Astrocyte of the cerebellum (primary cell): ENCODE measurements around the gene LYSET.
"Not testable (repeated sequence)": the region's sequence is repeated elsewhere in the genome, so short reads cannot be mapped to it uniquely, and the experiment has no call there.

Experiments used
- DNase-seq: peaks from one replicate; pipeline ENCODE4 v3.0.0-alpha.2; 2011; ENCODE audit warnings: low read depth
- H3K4me3 ChIP-seq: 2 replicates; pipeline ENCODE4 v1.5.1; 2011; ENCODE audit warnings: mild to moderate bottlenecking, low read depth, low read length, moderate library complexity
- CTCF ChIP-seq: IDR thresholded peaks from 2 replicates; pipeline ENCODE4 v1.5.1; 2012; ENCODE audit warnings: low read length, low read depth, moderate library complexity, mild to moderate bottlenecking; ENCODE audit errors: missing control alignments
- in situ Hi-C: cut with HindIII; loops from 2 replicates; pipeline ENCODE4 v1.10.0; 2017; ENCODE audit warnings: low sequenced_read_pairs

LYSET gene

GRCh38 chr14:93160353-93160801 lies 24.7 kb upstream of the LYSET start:
- in situ Hi-C loops = no loop called here
- DNase-seq = no peak
- peak; percentile 38 for TF ChIP-seq CTCF
- H3K4me3 ChIP-seq = no peak overlapping the region

GRCh38 chr14:93161411-93161940 lies 23.6 kb upstream of the LYSET start:
- TF ChIP-seq CTCF = no peak
- no peak for DNase-seq
- in situ Hi-C loops = no loop called here
- no peak overlapping the region for H3K4me3 ChIP-seq

- in situ Hi-C loops = no loop called here
- DNase-seq = no peak
- no peak for TF ChIP-seq CTCF
- H3K4me3 ChIP-seq = no peak overlapping the region
Measured at GRCh38 chr14:93163564-93163963, 21.6 kb upstream of the LYSET start.

- in situ Hi-C loops, H3K4me3 ChIP-seq, DNase-seq: not testable (repeated sequence)
Measured at GRCh38 chr14:93165271-93166265, 19.5 kb upstream of the LYSET start.

- in situ Hi-C loops, H3K4me3 ChIP-seq, DNase-seq: not testable (repeated sequence)
Measured at GRCh38 chr14:93168610-93169009, 16.5 kb upstream of the LYSET start.

- H3K4me3 ChIP-seq, in situ Hi-C loops, DNase-seq: not testable (repeated sequence)
Measured at GRCh38 chr14:93169619-93170018, 15.5 kb upstream of the LYSET start.

GRCh38 chr14:93170141-93170540 lies 15.0 kb upstream of the LYSET start:
- in situ Hi-C loops, H3K4me3 ChIP-seq, DNase-seq: not testable (repeated sequence)

GRCh38 chr14:93171376-93171775 lies 13.7 kb upstream of the LYSET start:
- no peak for DNase-seq
- H3K4me3 ChIP-seq = no peak overlapping the region
- in situ Hi-C loops = no loop called here
- TF ChIP-seq CTCF = no peak
